ENCODE data around the gene ARHGEF4. TPM values are rescaled to one million over a fixed set of nuclear protein-coding genes. Genes with fewer than 3 reads are reported as not detected.

The ARHGEF4 gene
- total RNA-seq (2021; ENCODE audit: unreplicated experiment), result 0.80 TPM
- 1.5 TPM for polyA plus RNA-seq (2012; ENCODE audit: insufficient read length)
- Bru-seq, nascent RNA, result percentile 20 among the genes with signal in this experiment
- BruChase-seq, experiment 1, labeled RNA remaining after a 2-hour chase, result percentile 16 among the genes with signal in this experiment
- percentile 15 among the genes with signal in this experiment for BruChase-seq, experiment 2, labeled RNA remaining after a 6-hour chase
- long read RNA-seq, partial matches to known transcripts, result 1 of 1 reads
- long read RNA-seq, other reads (novel, unspliced or antisense), result 0 of 1 reads

- DNase-seq (ENCODE audit: low read depth, low spot score) (no peak), ATAC-seq (peak; percentile 84)
- in situ Hi-C loops (cut with HindIII; ENCODE audit: low pct_unique_long_range_greater_than_20kb, low sequenced_read_pairs), result no loop called here
- no peak for TF ChIP-seq TCF7L2 (IDR thresholded peaks at IDR 0.05; ENCODE audit: low read depth, low read length)
- intact Hi-C loops (cut with micrococcal nuclease; ENCODE audit: unreplicated experiment), result no loop called here
- Histone ChIP-seq H3K27me3 (ENCODE audit: control insufficient read depth, insufficient read depth, low read length) (peaks cover 4% of the 10 kb centered on the region; the same call in 1 of the 2 replicates), H3K36me3 (ENCODE audit: control insufficient read depth, insufficient read depth, low read length) (peaks cover 4% of the 10 kb centered on the region; the same call in 1 of the 2 replicates), H3K4me1 (ENCODE audit: control insufficient read depth, insufficient read depth, low read length) (no peaks in the 10 kb centered on the region), H3K4me3 (ENCODE audit: low read depth in 2 of 2, low read length in 2 of 2) (peak within 1 kb of the TSS; percentile 35 to 45), H3K9me3 (ENCODE audit: control insufficient read depth, insufficient read depth, low read depth, low read length) (no peaks in the 10 kb centered on the region), H3K27ac (ENCODE audit: low read length) (no peak within 1 kb of the TSS)
- ChIA-PET POLR2A (interaction anchor here (0.6 kb wide), 1 partner anchor 159 kb away, joined by 3 read pairs; no protein-coding TSS in a partner anchor), CTCF (no interaction called here)
- no TSS peak for BruUV-seq (replicated peaks)
Observed at GRCh38 chr2:130836501-130837174, at the start of gene ARHGEF4. Gene ARHGEF4 (plus strand): TSS chr2:130836914. CDS start chr2:130836954, 40 bp downstream.

DNA sequence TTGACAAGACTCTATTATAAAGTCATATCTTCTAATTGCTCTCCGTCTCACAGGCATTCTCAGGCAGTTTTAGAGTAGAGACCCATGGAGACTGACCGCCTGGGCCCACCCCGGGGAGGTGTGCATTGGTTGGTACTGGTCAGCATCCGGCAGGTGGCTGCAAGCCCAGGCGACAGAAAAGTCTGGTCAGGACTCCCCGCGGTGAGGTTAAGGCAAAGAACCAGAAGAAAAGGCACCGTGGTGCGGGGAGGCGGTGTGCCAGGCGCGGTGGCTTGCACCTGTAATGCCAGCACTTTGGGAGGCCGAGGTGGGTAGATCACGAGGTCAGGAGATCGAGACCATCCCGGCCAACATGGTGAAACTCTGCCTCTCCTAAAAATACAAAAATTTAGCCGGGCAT lies 48.9 kb upstream of the ARHGEF4 start:
- ChIA-PET POLR2A (no interaction called here), CTCF (no interaction called here)
- H3K27me3 ChIP-seq (ENCODE audit: control insufficient read depth, insufficient read depth, low read length), result no peaks in the 10 kb centered on the region
- no peaks in the 10 kb centered on the region for H3K9me3 ChIP-seq (ENCODE audit: control insufficient read depth, insufficient read depth, low read depth, low read length)
- H3K4me3 ChIP-seq (ENCODE audit: low read depth in 2 of 2, low read length in 2 of 2), result no peak overlapping the region
- intact Hi-C loops (cut with micrococcal nuclease; ENCODE audit: unreplicated experiment), result no loop called here
- H3K27ac ChIP-seq (ENCODE audit: low read length), result no peak overlapping the region
- BruUV-seq (replicated peaks), result no TSS peak
- no peaks in the 10 kb centered on the region for H3K36me3 ChIP-seq (ENCODE audit: control insufficient read depth, insufficient read depth, low read length)
- in situ Hi-C loops (cut with HindIII; ENCODE audit: low pct_unique_long_range_greater_than_20kb, low sequenced_read_pairs), result no loop called here
- TF ChIP-seq TCF7L2 (IDR thresholded peaks at IDR 0.05; ENCODE audit: low read depth, low read length) (no peak), SIN3A (IDR thresholded peaks at IDR 0.05; ENCODE audit: borderline replicate concordance, insufficient read depth, low read depth, low read length) (no peak), REST (IDR thresholded peaks at IDR 0.05; ENCODE audit: insufficient read depth in 1 of 2, low read depth in 2 of 2, low read length in 1 of 2) (no peak)
- TF ChIP-seq, protein P1, sequence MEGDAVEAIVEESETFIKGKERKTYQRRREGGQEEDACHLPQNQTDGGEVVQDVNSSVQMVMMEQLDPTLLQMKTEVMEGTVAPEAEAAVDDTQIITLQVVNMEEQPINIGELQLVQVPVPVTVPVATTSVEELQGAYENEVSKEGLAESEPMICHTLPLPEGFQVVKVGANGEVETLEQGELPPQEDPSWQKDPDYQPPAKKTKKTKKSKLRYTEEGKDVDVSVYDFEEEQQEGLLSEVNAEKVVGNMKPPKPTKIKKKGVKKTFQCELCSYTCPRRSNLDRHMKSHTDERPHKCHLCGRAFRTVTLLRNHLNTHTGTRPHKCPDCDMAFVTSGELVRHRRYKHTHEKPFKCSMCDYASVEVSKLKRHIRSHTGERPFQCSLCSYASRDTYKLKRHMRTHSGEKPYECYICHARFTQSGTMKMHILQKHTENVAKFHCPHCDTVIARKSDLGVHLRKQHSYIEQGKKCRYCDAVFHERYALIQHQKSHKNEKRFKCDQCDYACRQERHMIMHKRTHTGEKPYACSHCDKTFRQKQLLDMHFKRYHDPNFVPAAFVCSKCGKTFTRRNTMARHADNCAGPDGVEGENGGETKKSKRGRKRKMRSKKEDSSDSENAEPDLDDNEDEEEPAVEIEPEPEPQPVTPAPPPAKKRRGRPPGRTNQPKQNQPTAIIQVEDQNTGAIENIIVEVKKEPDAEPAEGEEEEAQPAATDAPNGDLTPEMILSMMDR (IDR thresholded peaks at IDR 0.05), result no peak
- H3K4me1 ChIP-seq (ENCODE audit: control insufficient read depth, insufficient read depth, low read length), result no peaks in the 10 kb centered on the region
- DNase-seq (ENCODE audit: low read depth, low spot score) (no peak), ATAC-seq (no peak)

DNA sequence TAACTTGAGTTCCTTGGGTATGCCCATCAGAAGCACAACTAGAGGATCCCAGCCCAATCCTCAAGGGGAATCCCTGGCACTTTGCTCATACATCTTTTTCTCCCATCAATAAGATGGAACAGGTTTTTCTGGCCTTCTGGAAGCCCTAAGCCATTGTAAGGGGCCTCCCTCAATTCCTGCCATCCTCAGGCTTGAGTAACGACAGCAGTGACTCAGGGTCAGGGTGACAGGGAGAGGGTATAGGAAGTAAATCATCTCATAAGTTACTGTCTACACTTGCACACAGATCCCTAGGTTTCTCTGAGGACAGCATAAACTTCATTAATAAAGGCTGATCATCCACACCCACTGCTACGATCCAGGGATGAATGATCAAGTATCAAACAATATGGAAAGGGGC lies 46.4 kb upstream of the ARHGEF4 start:
- DNase-seq (ENCODE audit: low read depth, low spot score) (no peak), ATAC-seq (no peak)
- no peak for TF ChIP-seq SIN3A (IDR thresholded peaks at IDR 0.05; ENCODE audit: borderline replicate concordance, insufficient read depth, low read depth, low read length)
- no peak for TF ChIP-seq TCF7L2 (IDR thresholded peaks at IDR 0.05; ENCODE audit: low read depth, low read length)
- H3K4me3 ChIP-seq (ENCODE audit: low read depth in 2 of 2, low read length in 2 of 2), result no peak overlapping the region
- no TSS peak for BruUV-seq (replicated peaks)
- intact Hi-C loops (cut with micrococcal nuclease; ENCODE audit: unreplicated experiment), result no loop called here
- H3K36me3 ChIP-seq (ENCODE audit: control insufficient read depth, insufficient read depth, low read length), result no peaks in the 10 kb centered on the region
- H3K9me3 ChIP-seq (ENCODE audit: control insufficient read depth, insufficient read depth, low read depth, low read length), result no peaks in the 10 kb centered on the region
- H3K27me3 ChIP-seq (ENCODE audit: control insufficient read depth, insufficient read depth, low read length), result no peaks in the 10 kb centered on the region
- ChIA-PET POLR2A (no interaction called here), CTCF (no interaction called here)
- in situ Hi-C loops (cut with HindIII; ENCODE audit: low pct_unique_long_range_greater_than_20kb, low sequenced_read_pairs), result no loop called here
- no peak overlapping the region for H3K27ac ChIP-seq (ENCODE audit: low read length)
- no peaks in the 10 kb centered on the region for H3K4me1 ChIP-seq (ENCODE audit: control insufficient read depth, insufficient read depth, low read length)
